Measurements from ENCODE around the gene NUTM2G.
"Not testable (repeated sequence)": the region's sequence is repeated elsewhere in the genome, so short reads cannot be mapped to it uniquely, and the experiment has no call there.

The NUTM2G gene

DNA sequence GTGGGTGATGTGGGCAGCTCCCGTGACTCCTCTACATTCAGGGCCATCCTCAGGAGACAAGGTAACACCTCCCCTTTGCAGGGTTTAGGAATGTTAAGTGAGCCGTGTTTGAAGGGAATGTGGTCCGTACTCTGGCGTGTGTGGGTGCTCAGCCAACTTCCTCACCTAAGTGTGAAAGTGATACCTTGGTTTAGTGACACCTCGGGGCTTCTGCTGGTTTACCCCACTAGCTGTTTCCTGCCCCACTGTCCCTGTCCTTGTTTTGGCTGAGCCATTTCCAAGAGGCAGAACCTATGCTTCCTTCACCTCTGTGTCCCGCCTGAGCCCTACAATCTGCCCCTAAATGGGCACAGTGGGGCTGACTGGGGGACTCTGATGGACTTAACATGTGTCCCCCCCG, 12.3 kb downstream of the NUTM2G start:
- DNase-seq; in situ Hi-C loops (cut with MboI; ENCODE audit: low pct_unique_long_range_greater_than_20kb, low sequenced_read_pairs): not testable (repeated sequence)

GRCh38 chr9:96941628-96942027, 13.0 kb downstream of the NUTM2G start:
- in situ Hi-C loops (cut with MboI; ENCODE audit: low pct_unique_long_range_greater_than_20kb, low sequenced_read_pairs); DNase-seq: not testable (repeated sequence)

GRCh38 chr9:96942181-96942580, 13.5 kb downstream of the NUTM2G start:
- in situ Hi-C loops (cut with MboI; ENCODE audit: low pct_unique_long_range_greater_than_20kb, low sequenced_read_pairs); DNase-seq: not testable (repeated sequence)

DNA sequence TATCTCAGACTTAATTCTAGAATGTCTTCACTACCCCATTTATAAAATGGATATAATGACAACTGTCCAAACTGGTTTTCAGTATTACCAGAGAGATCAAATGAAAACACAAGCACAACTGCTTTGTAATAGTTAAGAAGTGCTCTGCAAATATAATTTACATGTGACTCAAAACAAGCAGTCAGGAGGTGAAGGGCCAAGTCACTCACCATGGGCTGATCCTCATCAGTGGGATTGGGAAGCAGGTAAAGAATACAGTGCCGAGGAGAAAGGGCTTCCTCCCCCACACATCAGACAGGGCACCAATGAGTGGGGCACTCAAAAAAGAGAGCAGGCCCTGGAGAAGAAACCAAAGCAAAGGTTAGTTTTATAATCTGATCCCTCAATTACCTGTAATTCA, 20.7 kb downstream of the NUTM2G start:
- in situ Hi-C loops (cut with MboI; ENCODE audit: low pct_unique_long_range_greater_than_20kb, low sequenced_read_pairs), result not testable (repeated sequence)

GRCh38 chr9:96950539-96950938, 21.9 kb downstream of the NUTM2G start:
- in situ Hi-C loops (cut with MboI; ENCODE audit: low pct_unique_long_range_greater_than_20kb, low sequenced_read_pairs); DNase-seq: not testable (repeated sequence)

More for the DNA sequence above, 20.7 kb downstream of the NUTM2G start:
- DNase-seq, result not testable (repeated sequence)

GRCh38 chr9:96967591-96967990, 38.9 kb downstream of the NUTM2G start:
- DNase-seq; in situ Hi-C loops (cut with MboI; ENCODE audit: low pct_unique_long_range_greater_than_20kb, low sequenced_read_pairs): not testable (repeated sequence)

DNA sequence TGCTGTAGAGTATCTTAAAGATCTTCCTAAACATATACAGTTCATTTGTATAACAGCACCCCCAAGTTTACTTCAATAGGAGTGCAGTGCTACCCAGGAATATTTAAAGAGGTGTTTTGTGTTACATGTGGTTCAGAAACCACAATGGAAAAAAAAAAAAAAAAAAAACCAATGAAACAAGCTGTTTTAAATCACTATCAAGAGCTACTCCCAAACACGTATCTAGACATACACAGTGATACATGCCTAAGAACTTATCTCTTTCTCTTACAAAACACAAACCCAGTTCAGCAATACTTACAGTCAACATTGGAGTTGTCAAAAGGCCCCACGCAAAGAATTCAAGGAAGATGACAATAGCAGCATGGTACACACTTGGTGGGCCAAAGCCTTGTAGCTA, 43.9 kb downstream of the NUTM2G start:
- in situ Hi-C loops (cut with MboI; ENCODE audit: low pct_unique_long_range_greater_than_20kb, low sequenced_read_pairs); DNase-seq: not testable (repeated sequence)

DNA sequence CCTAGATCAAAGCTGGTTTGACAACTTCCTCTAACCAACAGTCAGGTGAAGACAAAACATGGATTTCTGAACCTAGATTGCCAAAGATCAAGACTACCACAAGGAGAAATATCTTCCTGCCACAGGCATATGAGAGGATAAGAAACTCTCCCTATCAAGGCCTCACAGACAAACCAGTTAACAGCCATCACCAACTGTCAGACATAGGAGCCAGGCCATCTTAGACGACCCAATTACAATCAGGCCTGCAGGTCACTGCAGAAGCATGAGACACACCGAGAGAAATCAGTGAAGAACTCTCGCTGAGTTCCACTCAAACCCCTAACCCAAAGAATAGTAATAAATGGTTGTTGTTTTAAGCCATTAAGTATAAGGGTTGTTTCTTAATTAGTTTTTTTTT, 45.4 kb downstream of the NUTM2G start:
- DNase-seq; in situ Hi-C loops (cut with MboI; ENCODE audit: low pct_unique_long_range_greater_than_20kb, low sequenced_read_pairs): not testable (repeated sequence)

- DNase-seq; in situ Hi-C loops (cut with MboI; ENCODE audit: low pct_unique_long_range_greater_than_20kb, low sequenced_read_pairs): not testable (repeated sequence)
Observed at GRCh38 chr9:96983496-96984122, 55.0 kb downstream of the NUTM2G start.

DNA sequence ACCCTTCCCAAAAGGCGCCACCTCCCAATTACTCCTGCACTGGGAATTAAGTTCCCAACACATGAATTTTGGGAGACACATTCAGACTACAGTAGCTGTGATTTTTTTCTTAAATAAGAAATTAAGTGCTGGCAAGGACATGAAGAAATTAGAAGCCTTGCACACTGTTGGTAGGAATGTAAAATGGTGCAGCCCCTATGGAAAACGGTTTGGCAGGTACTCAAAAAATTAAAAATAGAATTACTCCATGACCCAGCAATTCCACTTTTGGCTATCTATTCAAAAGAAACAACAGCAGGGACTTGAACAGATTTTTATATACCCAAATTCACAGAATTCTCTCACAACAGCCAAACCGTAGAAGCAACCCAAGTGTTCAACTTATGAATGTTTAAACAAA, 55.5 kb downstream of the NUTM2G start:
- DNase-seq; in situ Hi-C loops (cut with MboI; ENCODE audit: low pct_unique_long_range_greater_than_20kb, low sequenced_read_pairs): not testable (repeated sequence)

GRCh38 chr9:96984887-96985286, 56.2 kb downstream of the NUTM2G start:
- DNase-seq; in situ Hi-C loops (cut with MboI; ENCODE audit: low pct_unique_long_range_greater_than_20kb, low sequenced_read_pairs): not testable (repeated sequence)

All from KBM-7 (cell line).